Activated CD4-positive, alpha-beta T cell treated with anti-CD3 and anti-CD28 coated beads, Interleukin-2, Interleukin-6, amounts not matched to agents 100 ng/mL and 50 ng/mL, durations not matched to agents 16 hours and 8 hours (primary cell): ENCODE results near the gene MTG1.
"Not testable (repeated sequence)": the region's sequence is repeated elsewhere in the genome, so short reads cannot be mapped to it uniquely, and the experiment has no call there.

Experiments
- DNase-seq: peaks from one replicate; pipeline ENCODE4 v3.0.0-alpha.2; 2020

The MTG1 gene

DNA sequence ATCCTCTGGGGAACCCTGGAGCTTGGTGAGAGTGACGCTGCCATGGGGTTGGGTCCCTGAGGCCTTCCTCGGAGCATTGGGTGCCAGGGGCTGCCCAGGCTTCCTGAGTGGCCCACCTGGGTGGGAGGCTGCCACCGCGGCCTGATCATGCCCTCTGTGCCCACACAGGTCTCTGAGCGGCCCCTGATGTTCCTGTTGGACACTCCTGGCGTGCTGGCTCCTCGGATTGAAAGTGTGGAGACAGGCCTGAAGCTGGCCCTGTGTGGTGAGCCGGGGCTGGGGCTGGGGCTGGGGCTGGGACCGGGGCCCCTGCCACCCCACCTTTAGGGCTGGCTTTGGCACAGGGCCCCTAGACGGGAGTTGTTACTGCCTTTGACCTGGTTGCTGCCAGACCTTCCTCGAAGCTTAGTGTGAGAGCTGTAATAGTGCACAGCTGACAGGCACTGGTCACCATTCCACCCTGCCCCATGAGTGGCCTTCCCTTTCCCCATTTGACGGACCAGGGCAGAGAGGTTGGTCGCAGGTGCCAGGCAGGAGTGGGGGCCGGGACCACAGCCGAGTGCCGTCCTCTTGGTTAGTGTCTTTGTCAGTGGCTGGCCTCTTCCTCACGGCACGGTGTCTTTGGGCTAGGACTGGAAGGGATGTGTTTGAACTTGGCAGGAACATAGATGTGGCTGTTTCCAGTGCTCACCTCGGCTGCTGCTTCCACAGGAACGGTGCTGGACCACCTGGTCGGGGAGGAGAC, 8.2 kb downstream of the MTG1 start:
- DNase-seq: no peak

DNA sequence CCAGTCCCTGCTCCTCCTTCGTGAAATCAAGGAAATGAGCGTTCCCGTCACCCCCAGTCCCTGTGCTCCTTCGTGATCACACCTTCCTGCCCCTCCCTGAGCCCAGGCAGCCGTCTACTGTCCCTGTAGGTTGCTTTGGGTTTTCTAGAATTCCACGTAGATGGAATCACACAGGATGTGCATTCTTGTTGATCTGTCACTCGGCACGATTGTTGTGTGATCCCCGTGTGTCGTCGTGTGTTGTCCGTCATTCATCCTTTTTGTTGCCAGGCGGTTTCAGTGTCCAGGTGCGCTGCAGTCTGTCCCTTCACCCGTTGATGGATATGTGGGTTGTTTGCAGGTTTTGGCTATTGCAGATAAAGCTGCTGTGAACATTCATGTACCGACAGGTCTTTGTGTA, 9.4 kb downstream of the MTG1 start:
- no peak for DNase-seq

DNA sequence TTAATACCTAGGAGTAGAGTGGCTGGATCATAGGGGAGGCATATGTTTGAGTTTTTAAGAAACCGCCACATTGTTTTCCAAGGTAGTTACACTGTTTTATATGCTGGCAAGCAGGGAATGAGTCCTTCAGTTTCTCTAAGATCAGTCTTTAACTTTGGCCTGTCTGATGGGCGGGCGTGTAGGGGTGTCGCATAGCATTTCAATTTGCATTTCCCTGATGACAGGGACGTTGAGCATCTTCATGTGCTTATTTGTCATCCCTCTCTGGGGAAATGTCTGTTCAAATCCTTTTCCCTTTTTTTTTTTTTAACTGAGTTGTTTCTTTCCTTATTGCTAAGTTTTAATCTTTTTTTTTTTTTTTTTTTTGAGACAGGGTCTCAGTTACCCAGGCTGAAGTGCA, 9.8 kb downstream of the MTG1 start:
- no peak for DNase-seq

DNA sequence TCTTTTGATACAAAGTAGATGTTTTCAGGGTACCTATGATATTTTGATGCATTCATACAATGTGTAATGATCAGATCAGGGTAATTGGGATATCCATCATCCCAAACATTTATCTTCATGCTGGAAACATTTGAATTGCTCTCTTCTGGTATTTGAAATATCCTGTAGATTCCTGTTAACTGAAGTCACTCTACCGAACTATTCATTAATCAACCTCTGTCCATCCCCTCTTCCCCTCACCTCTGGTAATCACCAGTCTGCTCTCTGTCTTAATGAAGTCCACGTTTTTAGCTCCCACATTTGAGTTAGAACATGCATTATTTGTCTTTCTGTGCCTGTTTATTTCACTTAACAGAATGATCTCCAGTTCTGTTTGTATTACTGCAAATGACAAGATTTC, 11.3 kb downstream of the MTG1 start:
- DNase-seq: no peak

DNA sequence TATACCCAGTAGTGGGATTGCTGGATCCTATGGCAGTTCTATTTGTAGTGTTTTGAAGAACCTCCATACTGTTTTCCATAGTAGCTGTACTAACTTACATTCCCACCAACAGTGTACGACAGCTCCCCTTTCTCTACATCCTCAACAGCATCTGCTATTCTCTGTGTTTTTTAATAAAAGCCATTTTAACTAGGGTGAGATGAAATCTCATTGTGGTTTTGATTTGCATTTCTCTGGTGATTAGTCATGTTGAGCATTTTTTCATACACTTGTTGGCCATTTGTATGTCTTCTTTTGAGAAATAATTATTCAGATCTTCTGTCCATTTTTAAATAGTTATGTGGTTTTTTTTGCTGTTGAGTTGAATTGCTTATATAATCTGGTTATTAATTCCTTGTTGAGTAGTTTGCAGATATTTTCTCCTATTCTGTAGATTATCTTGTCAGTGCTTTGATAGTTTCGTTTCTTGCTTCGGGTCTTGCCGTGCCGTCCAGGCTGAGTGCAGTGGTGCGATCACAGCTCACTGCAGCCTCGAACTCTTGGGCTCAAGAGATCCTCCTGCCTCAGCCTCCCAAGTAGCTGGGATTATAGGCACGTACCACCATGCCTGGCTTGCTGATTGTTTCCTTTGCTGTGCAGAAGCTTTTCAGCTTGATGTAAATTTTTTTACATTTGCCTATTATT, 12.0 kb downstream of the MTG1 start:
- no peak for DNase-seq

DNA sequence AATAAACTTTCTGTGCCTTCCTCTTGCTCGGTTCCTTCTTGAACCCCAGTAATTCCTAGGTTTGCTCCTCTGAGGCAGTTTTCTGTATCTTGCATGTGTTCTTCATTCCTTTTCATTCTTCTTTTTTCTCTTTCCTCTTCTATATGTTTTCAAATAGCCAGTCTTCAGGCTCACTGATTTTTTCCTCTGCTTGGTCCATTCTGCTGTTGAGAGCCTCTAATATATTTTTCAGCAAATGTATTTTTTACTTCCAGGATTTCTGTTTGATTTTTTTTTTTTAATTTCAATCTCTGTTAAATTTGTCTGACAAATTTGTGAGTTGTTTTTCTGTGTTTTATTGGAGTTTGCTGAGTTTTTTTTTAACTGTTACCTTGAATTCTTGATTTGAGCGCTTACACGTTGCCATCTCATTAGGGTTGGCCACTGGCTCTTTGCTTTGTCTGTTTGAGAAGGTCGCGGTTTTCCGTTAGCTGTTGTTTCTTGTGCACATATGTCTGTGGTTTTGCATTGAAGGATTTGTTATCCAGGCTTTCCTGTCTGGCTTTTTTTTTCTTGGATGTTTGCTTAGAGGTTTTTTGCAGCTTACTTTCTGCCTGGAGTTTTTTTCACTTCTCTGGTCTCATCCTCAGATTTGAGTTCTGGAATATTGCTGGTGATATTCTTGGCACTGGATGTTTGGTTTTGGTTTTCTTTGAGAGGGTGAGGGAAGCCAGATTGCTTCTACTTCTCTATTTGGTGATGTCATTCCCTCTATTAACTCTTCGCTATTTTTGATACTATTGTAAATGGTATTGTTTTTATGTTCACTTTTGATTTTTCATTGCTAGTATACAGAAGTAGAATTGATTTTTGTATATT, 17.8 kb downstream of the MTG1 start:
- no peak for DNase-seq

DNA sequence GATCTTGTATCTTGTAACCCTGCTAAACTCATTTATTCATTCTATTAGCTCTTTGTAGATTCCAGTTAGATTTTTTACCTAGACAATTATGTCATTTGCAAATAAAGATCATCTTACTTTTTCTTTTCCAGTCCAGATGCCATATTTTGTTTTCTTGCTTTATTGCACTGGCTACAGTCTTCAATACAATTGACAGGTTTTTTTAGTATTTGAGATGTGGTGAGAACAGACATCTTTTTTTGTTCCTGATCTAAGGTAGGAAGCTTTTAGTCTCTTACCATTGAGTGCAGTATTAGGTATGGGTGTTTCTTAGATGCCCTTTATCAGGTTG, 18.4 kb downstream of the MTG1 start:
- DNase-seq: no peak

DNA sequence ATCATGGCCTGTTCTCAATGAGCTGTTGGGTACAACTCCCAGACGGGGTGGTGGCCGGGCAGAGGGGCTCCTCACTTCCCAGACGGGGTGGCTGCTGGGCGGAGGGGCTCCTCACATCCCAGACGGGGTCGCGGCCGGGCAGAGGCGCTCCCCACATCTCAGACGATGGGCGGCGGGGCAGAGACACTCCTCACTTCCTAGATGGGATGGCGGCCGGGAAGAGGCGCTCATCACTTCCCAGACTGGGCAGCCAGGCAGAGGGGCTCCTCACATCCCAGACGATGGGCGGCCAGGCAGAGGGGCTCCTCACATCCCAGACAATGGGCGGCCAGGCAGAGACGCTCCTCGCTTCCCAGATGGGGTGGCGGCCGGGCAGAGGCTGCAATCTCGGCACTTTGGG, 20.4 kb downstream of the MTG1 start:
- not testable (repeated sequence) for DNase-seq

DNA sequence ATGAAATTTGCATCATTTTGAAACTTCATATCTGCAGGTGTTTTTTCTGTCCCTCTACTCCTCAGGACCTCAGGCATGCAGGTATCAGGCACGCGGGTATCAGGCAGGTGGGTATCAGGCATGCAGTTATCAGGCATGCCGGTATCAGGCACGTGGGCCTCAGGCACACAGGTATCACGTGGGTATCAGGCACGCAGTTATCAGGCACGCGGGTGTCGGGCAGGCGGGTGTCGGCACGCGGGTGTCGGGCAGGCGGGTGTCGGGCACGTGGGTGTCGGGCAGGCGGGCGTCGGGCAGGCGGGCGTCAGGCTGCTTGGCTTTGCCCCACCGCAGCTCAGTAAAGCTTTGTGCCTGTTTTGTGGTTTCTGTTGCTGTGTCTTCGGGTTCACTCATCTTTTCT, 21.8 kb downstream of the MTG1 start:
- no peak for DNase-seq

DNA sequence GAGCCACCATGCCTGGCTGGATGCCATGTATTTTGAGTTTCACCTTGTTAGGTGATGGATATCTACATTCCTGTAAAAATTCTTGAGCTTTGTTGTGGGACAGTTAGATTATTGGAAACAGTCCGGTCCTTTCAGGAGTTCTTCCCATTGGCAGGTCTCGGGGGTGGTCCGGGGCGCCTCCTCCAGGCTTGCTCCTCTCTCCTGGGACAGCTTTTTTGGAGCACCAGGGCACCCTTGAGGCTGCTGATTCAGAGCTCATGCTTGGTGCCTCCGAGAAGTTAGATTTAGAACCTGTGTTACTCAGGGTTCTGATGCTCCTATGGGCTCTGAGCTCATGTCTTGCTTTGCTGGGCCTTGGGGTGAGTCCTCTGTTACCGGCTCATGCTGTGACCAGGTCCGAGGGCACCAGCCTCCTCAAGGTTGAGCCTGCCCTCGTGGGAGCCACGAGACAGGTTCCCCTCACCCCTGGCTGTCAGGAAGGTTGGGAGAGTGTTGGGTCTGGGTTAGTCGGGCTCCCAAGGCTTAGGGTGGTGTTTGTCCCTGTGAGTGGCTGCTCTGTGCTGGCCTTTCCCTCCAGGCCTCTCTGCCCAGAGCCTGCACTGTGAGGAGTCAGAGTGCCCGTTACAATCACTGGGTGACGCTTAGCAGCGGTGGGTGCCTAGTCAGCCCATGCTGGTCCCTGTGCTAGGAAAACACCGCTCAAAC, 24.5 kb downstream of the MTG1 start:
- no peak for DNase-seq

DNA sequence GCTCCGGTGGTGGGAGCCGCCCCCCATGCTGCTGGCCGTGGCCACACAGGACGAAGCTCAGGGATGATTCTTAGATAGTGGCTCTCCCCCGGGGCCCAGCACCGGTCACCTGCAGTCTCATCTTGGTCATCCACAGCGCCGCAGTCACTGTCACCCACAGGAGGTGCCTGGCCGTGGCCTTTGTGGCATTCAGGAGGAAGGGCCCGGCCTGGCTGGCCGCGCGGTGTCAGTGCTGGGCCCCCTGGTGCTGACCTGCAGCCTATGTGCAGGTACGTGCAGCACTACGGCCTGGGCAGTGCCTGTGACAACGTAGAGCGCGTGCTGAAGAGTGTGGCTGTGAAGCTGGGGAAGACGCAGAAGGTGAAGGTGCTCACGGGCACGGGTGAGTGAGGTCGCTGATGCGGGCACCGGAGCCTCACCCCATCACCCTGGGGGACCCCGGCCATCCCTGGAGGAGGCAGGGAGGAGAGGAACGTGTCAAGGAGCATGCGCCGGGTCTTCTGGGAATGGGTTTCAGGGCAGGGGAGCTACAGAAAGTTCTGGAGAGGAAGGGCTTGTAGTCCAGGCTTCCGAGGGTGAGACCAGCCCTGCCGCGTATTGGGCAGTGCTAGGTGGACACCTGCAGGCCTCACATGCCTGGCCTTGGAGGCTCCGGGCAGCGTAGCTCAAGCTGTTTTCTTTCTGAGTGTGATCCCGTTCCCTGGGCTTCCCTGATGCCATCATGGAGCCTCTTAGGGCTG, 25.4 kb downstream of the MTG1 start:
- no peak for DNase-seq

DNA sequence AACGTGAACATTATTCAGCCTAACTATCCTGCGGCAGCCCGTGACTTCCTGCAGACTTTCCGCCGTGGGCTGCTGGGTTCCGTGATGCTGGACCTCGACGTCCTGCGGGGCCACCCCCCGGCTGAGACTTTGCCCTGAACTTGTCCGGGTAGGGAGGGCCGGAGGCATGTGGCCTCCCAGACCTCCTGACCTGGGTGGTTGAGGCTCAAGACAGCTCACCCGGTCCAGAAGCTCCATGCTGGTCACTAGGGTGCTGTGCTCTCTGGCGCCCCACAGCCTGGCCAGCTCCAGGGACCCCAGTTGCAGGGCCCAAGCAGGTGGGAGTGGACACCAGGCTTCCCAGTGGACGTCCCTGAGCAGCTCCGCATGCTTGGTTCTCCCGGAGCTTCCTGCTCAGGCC, 26.1 kb downstream of the MTG1 start:
- DNase-seq: no peak

DNA sequence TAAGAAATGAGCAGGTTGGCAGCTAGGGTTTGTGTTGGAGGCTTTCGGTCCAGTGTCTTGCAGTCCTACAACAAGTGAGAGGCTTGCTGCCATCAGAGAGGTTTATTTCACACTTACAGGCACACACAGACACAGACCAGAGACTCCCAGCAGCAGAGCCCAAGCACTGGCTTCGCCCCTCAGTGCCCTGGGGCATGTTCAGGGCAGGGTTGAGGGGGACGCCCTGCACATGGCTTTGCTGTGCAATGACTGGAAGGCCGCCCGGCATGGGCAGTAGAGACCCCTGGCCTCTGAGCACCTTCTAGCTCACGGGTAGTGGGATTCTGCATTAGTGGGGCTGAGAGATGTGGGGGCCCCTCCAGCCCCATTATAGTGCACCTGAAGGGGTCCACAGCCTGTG, 26.6 kb downstream of the MTG1 start:
- DNase-seq: no peak

DNA sequence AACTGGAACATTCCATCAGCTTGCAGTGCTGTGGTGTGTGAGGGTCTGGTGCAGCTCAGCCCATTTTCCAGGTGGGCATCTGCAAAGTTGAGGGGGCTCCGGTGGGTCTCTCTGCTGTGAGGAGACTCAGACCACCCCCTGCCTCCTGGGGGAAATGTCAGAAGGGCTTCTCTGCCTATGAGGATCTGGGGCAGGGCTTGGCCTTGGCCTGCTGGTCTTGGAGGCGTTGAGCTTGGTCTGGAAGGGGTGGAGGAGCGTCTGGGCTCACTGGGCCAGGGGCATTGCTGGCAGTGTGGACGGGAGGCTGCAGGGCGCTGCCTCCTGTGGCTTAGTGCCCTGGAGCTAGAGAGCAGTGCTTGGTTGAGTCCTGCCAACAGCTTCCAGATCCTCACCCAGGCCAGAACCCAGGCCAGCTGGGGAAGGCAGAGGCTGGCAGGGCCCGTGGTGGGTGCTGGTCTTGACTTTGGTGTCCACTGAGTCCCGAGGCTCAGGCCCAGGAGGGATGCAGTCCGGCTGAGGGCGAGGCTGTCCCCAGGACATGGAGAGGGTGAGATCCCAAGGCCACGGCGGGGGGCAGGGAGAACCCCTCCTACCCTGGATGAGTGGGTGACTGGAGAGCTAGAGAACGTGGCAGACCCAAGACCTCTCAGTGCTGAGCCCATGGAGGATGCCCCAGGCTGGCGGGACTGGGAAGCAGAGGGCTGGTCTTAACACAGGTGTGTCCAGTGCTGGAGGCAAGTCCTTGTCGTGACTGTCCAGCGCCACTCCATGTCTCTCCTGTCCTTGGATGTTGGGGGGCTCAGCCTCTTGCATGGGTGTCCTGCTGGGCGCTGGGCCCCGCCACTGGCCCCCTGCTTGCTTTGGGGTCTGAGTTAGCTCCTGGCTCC, 27.6 kb downstream of the MTG1 start:
- no peak for DNase-seq

DNA sequence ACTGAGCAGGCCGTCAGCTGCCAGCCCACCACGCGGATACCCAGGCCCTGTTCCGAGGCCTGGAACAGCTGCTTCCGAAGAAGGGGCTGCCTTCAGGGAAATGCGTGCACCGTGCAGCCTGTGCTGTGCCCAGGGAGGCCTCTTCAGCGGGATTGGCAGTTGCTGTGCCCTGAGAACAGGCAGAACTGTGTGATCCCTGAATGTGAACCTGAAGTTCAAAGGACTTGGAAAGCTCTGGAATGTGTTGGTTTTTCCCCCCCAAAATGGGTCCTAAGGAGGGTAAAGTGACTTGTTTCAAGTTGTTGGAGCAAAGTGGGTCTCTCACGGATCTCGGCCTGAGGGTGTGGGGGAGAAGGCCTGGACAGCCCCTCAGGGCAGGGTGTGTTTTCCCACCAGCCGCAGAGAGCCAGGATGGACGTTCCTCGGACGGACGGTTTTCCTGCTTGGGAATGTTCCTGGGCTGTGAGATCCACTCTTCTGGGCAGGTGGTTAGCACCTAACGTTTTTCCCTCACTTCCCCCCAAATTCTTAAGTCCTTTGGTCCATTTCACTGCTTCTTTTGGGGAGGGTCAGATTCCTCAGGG, 28.4 kb downstream of the MTG1 start:
- no peak for DNase-seq

DNA sequence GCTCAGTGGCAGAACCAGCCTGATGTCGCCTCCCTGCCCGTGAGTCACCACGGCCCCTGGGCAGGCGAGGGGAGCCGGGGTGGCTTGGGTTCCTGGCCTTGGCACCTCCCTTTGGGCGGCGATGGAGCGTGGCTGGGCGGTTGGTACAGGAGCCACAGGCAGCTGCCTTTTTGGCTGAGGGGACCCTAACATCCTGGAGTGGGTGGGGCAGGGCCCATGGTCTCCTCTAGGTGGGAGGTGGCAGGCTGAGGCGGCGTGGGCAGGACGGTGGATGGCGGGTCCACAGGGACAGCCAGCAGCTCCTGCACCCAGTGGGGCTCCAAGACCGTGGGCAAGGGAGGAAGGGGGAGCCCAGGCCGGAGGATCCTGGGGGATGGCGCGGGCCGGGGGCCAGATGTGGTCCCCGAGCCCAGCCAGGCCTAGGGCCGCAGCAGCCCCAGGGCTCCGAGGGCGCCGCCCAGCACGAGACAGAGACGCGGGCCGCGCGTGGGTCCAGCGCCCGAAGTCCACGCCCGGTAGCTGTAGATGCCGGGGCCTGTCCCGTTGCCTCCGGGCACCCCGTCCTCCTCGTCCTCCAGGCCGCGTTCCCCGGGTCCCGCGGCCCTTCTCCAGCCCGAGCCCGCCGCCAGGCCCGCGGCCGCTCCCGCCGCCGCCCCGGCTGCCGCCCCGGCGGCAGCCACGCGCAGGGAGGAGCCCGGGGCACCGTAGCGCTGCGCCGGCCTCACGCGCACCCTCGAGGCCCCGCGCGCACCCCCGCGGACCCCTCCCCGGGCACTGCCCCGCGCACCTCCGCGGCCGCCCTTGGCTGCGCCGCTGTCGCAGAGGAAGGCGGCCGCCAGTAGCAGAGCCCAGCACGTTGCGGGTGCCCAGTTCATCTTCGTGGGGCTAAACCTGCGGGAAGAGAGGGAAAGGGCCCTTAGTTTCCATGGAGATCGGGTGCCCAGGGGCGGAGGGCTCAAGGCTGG, 29.1 kb downstream of the MTG1 start:
- DNase-seq: no peak

DNA sequence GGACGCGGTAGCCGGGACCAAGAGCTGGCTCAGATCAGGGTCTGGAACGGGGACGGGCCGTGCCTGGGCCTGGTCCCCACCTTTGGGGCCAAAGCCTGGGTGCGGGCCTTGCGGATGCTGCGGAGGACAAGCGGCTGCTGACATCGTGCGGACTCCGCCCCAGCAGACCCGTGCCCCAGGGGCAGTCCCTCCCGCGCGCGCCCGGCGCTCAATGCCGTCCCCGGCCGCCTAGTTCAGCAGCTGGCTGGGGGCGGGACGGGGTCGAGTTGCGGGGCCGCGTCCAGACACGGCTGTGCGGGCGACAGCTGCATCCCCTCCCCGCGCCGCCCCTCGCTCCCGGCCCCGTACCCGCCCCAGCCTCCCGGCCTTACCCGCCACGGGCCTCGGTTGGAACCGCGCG, 30.1 kb downstream of the MTG1 start:
- not testable (repeated sequence) for DNase-seq

DNA sequence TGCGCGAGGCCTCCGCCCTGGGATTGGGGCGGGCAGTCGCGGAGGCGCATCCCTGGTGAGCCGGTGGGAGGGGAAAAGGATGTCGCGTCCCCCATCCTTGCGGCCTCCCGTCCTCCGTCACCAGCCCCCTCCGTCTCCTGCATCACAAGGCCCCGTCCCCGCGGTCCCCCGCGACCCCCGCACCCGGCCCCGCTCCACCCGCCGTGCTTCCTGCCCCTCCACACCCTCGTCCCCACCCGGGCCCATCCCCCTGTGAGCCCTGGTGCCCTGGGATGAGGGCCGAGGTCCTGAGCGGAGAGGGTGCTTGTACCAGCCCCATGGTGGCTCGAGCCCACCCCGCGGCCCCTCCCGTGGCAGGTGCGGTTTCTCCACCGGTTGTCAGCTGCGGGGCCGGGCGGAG, 30.6 kb downstream of the MTG1 start, which contains the start of gene SPRN:
SPRN (minus strand) TSS at position 25 of the 400 bp plus-strand sequence. CDS start 944 bp downstream, outside the sequence.
- not testable (repeated sequence) for DNase-seq

DNA sequence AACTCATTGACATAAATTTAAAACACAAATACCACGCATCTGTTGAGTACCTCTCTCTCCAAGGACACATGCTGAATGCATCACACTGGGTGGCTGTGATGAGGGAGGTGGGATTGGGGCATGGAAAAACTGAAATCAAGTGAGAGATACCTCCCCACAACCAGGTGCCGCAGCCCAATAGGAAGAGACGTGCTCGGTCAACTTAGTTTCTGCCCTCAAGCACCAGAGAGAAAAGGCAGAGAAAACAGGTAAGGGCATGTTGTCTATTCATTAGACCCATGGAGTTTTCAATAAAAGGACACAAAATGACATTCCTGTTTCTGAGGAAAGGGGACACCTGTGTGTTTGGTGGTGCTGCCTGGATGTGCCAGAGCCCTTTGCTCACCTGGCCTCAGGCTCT, 35.6 kb downstream of the MTG1 start:
- DNase-seq: not testable (repeated sequence)
